ENCODE measurements around the gene WEE2.
"Not testable (repeated sequence)": the region's sequence is repeated elsewhere in the genome, so short reads cannot be mapped to it uniquely, and the experiment has no call there.

The WEE2 gene

GRCh38 chr7:141763797-141764196, 55.6 kb downstream of the WEE2 start, which contains the start of gene TAS2R3:
Gene TAS2R3 (plus strand): TSS chr7:141764097. CDS start chr7:141764159, 62 bp downstream.
- in situ Hi-C loops (cut with HindIII; ENCODE audit: low sequenced_read_pairs) = no loop called here

- in situ Hi-C loops (cut with HindIII; ENCODE audit: low sequenced_read_pairs) = not testable (repeated sequence)
Measured at GRCh38 chr7:141770083-141770583, 62.0 kb downstream of the WEE2 start.

GRCh38 chr7:141776374-141776773, 68.2 kb downstream of the WEE2 start, which contains the start of gene TAS2R4:
Gene TAS2R4 (plus strand): TSS chr7:141776674. CDS start chr7:141778489, 1,815 bp downstream.
- in situ Hi-C loops (cut with HindIII; ENCODE audit: low sequenced_read_pairs) = no loop called here

Measured in DLD1 (cell line).